GM20000 (cell line): ENCODE measurements around the gene MIA2.
"Not testable (repeated sequence)": the region's sequence is repeated elsewhere in the genome, so short reads cannot be mapped to it uniquely, and the experiment has no call there.

Source experiments
- DNase-seq: peaks from one replicate; pipeline ENCODE4 v3.0.0; 2012; ENCODE audit warnings: low spot score
- CTCF ChIP-seq: IDR thresholded peaks from 2 replicates; pipeline ENCODE4 v1.5.1; 2012; ENCODE audit warnings: mild to moderate bottlenecking, control low read depth; ENCODE audit errors: extremely low read depth, missing control alignments

Gene MIA2

DNA sequence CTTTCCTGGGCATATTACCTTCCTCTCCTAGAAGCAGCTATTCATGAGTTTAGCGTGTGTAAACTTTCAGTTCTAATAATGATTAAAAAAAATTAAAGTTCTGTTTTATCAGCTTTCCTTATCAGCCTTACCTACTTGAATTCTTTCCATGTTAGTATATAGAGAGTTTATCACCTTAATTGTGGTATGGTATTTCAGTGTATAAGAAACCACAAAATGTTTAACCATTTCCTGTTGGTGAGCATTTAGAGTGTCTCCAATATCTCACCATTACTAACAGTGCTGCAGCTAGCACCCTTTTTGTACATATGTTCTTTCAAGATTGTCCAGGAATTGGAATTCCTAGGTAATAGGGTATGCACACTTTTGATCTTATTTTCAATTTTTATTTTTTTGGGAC lies 109.1 kb downstream of the MIA2 start:
- TF ChIP-seq CTCF = no peak
- DNase-seq = peak; percentile 7

DNA sequence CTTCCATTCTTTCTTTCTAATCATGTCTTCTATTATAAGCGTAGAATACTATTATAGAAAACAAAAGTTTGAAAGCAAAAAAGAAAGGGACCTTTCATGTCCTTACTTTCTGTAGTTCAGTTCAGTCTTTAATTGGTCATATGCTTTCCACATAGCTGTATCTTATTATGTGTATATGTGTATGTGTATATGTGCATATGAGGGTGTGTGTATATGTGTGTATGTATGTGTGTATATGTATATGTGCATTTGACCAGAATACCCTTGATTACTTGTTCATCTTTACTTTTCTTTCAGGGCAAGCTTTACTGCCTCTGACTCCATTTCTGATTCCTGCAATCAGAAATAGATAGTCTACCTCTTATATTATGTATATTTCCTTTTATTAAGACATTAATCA lies 109.9 kb downstream of the MIA2 start:
- DNase-seq = no peak

GRCh38 chr14:39350866-39351265 lies 117.2 kb downstream of the MIA2 start:
- no peak for DNase-seq
- TF ChIP-seq CTCF = no peak

More for the DNA sequence above, 109.9 kb downstream of the MIA2 start:
- TF ChIP-seq CTCF = no peak

- no peak for DNase-seq
- no peak for TF ChIP-seq CTCF
Observed at GRCh38 chr14:39351708-39352107, 118.0 kb downstream of the MIA2 start.

DNA sequence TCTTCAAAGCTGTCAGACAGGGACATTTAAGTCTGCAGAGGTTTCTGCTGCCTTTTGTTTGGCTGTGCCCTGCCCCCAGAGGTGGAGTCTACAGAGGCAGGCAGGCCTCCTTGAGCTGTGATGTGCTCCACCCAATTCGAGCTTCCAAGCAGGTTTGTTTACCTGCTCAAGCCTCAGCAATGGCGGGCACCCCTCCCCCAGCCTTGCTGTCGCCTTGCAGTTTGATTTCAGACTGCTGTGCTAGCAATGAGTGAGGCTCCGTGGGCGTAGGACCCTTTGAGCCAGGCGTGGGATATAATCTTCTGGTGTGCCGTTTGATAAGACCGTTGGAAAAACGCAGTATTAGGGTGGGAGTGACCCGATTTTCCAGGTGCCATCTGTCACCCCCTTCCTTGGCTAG lies 125.4 kb downstream of the MIA2 start:
- DNase-seq = not testable (repeated sequence)

- DNase-seq = no peak
- TF ChIP-seq CTCF = no peak
Observed at GRCh38 chr14:39360316-39360715, 126.6 kb downstream of the MIA2 start.

DNA sequence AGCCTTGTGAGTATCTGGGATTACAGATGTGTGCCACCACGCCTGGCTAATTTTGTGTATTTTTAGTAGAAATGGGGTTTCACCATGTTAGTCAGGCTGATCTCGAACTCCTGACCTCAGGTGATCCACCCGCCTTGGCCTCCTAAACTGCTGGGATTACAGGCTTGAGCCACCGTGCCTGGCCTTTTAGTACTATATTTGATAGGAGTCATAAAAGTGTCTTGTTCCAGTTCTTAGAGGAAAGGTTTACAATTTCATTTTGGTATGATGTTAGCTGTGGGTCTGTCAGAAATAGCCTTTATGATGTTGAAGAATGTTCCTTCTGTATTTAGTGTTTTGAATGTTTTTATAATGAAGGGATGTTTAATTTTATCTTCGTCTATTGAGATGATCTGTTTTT lies 127.8 kb downstream of the MIA2 start:
- not testable (repeated sequence) for DNase-seq

DNA sequence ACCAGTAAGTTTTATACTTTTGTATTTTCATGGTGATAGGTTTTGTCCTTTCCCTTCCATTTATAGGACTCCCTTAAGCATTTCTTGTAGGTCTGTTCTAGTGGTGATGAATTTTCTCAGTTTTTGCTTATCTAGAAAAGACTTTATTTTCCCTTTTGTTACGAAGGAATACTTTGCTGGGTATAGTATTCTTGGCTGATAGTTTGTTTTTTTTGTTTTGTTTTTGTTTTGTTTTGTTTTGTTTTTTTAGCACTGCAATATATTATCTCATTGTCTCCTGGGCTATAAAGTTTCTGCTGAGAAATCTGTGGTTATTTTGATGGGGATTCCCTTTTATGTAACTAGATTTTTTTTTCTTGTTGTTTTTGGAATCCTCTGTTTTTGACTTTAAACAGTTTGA lies 130.8 kb downstream of the MIA2 start:
- DNase-seq = no peak
- TF ChIP-seq CTCF = no peak

- TF ChIP-seq CTCF = no peak
- DNase-seq = no peak
Observed at GRCh38 chr14:39365354-39365753, 131.6 kb downstream of the MIA2 start.
